ENCODE data around the gene ENPP5. TPM values are rescaled to one million over a fixed set of nuclear protein-coding genes. Genes with fewer than 3 reads are reported as not detected.
A peak's percentile ranks its signal among the peaks of the same experiment; 100 is the strongest.

ENPP5 gene
- total and polyA plus RNA-seq, 10 of the 15 experiments (the other 5 are each of a cell fraction or from before 2014, with no cell fraction given) = 0.05 to 0.07 TPM; not detected in 8

GRCh38 chr6:46175976-46176375 is 5.2 kb upstream of the ENPP5 start:
- in situ Hi-C loops (cut with MboI) = no loop called here
- CTCF ChIA-PET = interaction anchor here (1.1 to 1.5 kb wide), 2 partner anchors 44 to 45 kb away, joined by 3 to 4 read pairs; no protein-coding TSS in a partner anchor
- H3K27ac ChIP-seq (ENCODE audit: control insufficient read depth, insufficient read depth) = no peak overlapping the region

More at GRCh38 chr6:46175976-46176375, 5.2 kb upstream of the ENPP5 start:
- peaks cover 0 to 5% of the 10 kb centered on the region in 2 experiments; a peak in 1 of 4 replicates for H3K27me3 ChIP-seq (replicated peaks in 1 of 2; ENCODE audit: control insufficient read depth in 2 of 2, insufficient read depth in 2 of 2, low read length in 1 of 2)
- no peak overlapping the region for H3K9ac ChIP-seq (ENCODE audit: control insufficient read depth, insufficient read depth, low read length)
- H3K79me2 ChIP-seq (ENCODE audit: control insufficient read depth, insufficient read depth, low read length) = no peaks in the 10 kb centered on the region
- intact Hi-C loops (cut with micrococcal nuclease; ENCODE audit: unreplicated experiment) = no loop called here
- POLR2A ChIA-PET = no interaction called here
- no peaks in the 10 kb centered on the region for H4K20me1 ChIP-seq (ENCODE audit: control insufficient read depth, insufficient read depth)
- ATAC-seq = peak; percentile 35; the same call in 2 of the 3 replicates
- no peak for TF ChIP-seq KDM1A (IDR thresholded peaks at IDR 0.05; ENCODE audit: borderline replicate concordance)
- TF ChIP-seq, protein P1, sequence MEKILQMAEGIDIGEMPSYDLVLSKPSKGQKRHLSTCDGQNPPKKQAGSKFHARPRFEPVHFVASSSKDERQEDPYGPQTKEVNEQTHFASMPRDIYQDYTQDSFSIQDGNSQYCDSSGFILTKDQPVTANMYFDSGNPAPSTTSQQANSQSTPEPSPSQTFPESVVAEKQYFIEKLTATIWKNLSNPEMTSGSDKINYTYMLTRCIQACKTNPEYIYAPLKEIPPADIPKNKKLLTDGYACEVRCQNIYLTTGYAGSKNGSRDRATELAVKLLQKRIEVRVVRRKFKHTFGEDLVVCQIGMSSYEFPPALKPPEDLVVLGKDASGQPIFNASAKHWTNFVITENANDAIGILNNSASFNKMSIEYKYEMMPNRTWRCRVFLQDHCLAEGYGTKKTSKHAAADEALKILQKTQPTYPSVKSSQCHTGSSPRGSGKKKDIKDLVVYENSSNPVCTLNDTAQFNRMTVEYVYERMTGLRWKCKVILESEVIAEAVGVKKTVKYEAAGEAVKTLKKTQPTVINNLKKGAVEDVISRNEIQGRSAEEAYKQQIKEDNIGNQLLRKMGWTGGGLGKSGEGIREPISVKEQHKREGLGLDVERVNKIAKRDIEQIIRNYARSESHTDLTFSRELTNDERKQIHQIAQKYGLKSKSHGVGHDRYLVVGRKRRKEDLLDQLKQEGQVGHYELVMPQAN (conservative IDR thresholded peaks at IDR 0.05) = no peak
- no peak for TF ChIP-seq POU2F2 (IDR thresholded peaks at IDR 0.05; ENCODE audit: borderline replicate concordance, low read depth, low read length)
- TF ChIP-seq, protein P2, sequence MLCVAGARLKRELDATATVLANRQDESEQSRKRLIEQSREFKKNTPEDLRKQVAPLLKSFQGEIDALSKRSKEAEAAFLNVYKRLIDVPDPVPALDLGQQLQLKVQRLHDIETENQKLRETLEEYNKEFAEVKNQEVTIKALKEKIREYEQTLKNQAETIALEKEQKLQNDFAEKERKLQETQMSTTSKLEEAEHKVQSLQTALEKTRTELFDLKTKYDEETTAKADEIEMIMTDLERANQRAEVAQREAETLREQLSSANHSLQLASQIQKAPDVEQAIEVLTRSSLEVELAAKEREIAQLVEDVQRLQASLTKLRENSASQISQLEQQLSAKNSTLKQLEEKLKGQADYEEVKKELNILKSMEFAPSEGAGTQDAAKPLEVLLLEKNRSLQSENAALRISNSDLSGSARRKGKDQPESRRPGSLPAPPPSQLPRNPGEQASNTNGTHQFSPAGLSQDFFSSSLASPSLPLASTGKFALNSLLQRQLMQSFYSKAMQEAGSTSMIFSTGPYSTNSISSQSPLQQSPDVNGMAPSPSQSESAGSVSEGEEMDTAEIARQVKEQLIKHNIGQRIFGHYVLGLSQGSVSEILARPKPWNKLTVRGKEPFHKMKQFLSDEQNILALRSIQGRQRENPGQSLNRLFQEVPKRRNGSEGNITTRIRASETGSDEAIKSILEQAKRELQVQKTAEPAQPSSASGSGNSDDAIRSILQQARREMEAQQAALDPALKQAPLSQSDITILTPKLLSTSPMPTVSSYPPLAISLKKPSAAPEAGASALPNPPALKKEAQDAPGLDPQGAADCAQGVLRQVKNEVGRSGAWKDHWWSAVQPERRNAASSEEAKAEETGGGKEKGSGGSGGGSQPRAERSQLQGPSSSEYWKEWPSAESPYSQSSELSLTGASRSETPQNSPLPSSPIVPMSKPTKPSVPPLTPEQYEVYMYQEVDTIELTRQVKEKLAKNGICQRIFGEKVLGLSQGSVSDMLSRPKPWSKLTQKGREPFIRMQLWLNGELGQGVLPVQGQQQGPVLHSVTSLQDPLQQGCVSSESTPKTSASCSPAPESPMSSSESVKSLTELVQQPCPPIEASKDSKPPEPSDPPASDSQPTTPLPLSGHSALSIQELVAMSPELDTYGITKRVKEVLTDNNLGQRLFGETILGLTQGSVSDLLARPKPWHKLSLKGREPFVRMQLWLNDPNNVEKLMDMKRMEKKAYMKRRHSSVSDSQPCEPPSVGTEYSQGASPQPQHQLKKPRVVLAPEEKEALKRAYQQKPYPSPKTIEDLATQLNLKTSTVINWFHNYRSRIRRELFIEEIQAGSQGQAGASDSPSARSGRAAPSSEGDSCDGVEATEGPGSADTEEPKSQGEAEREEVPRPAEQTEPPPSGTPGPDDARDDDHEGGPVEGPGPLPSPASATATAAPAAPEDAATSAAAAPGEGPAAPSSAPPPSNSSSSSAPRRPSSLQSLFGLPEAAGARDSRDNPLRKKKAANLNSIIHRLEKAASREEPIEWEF (IDR thresholded peaks at IDR 0.05; ENCODE audit: insufficient replicate concordance, low read depth, low read length) = no peak
- H3K4me1 ChIP-seq (ENCODE audit: control insufficient read depth, insufficient read depth, low read length) = peaks cover 14% of the 10 kb centered on the region
- H2AFZ ChIP-seq (ENCODE audit: control insufficient read depth, low read depth, low read length) = no peak overlapping the region
- RAD21 ChIA-PET (ENCODE audit: unreplicated experiment) = interaction anchor here (1.4 kb wide), 1 partner anchor 45 kb away, joined by 4 read pairs; no protein-coding TSS in a partner anchor
- DNase-seq (ENCODE audit: low read depth, low spot score) = no peak
- no peaks in the 10 kb centered on the region; the same call in 2 of the 3 replicates for H3K9me3 ChIP-seq (replicated peaks; ENCODE audit: control insufficient read depth, insufficient read depth, low read length)
- H3K36me3 ChIP-seq (ENCODE audit: control insufficient read depth in 2 of 2, insufficient read depth in 2 of 2, low read length in 1 of 2) = no peaks in the 10 kb centered on the region
- WGBS (ENCODE audit: insufficient coverage, insufficient replicate concordance, low lambda C conversion rate, missing lambda C conversion rate) = 29% methylated on average over 3 of the region's 3 CpGs
- BruUV-seq (replicated peaks) = no TSS peak
- SMC1A ChIA-PET (ENCODE audit: uncharacterized antibody, unreplicated experiment) = interaction anchor here (0.9 to 1.7 kb wide), 4 partner anchors 19 to 79 kb away, joined by 3 to 7 read pairs (median 4); no protein-coding TSS in a partner anchor
- no peak overlapping the region for H3K4me3 ChIP-seq
- H3K4me2 ChIP-seq (ENCODE audit: control insufficient read depth, insufficient read depth) = peak overlapping the region; percentile 51
- no peak for FAIRE-seq
